ENCODE data around the gene PRLR.
"Not testable (repeated sequence)": the region's sequence is repeated elsewhere in the genome, so short reads cannot be mapped to it uniquely, and the experiment has no call there.

Gene PRLR

GRCh38 chr5:35120715-35121114 lies 109.6 kb downstream of the PRLR start:
- DNase-seq, result no peak

- DNase-seq, result no peak
Observed at GRCh38 chr5:35117967-35118366, 112.3 kb downstream of the PRLR start.

- DNase-seq, result no peak
Observed at GRCh38 chr5:35115920-35116319, 114.4 kb downstream of the PRLR start.

GRCh38 chr5:35114698-35115097 lies 115.6 kb downstream of the PRLR start:
- no peak for DNase-seq

GRCh38 chr5:35112300-35112699 lies 118.0 kb downstream of the PRLR start:
- DNase-seq, result no peak

GRCh38 chr5:35104550-35104949 lies 125.7 kb downstream of the PRLR start:
- not testable (repeated sequence) for DNase-seq

- DNase-seq, result no peak
Observed at GRCh38 chr5:35103637-35104299, 126.5 kb downstream of the PRLR start.

- DNase-seq, result not testable (repeated sequence)
Observed at GRCh38 chr5:35101720-35102119, 128.6 kb downstream of the PRLR start.

GRCh38 chr5:35101016-35101415 lies 129.3 kb downstream of the PRLR start:
- DNase-seq, result no peak

- no peak for DNase-seq
Observed at GRCh38 chr5:35098214-35098613, 132.1 kb downstream of the PRLR start.

- DNase-seq, result no peak
Observed at GRCh38 chr5:35096932-35097331, 133.4 kb downstream of the PRLR start.

- peak; percentile 56 for DNase-seq
Observed at GRCh38 chr5:35096216-35096615, 134.1 kb downstream of the PRLR start.

GRCh38 chr5:35095366-35095765 lies 134.9 kb downstream of the PRLR start:
- DNase-seq, result no peak

- DNase-seq, result no peak
Observed at GRCh38 chr5:35094948-35095347, 135.3 kb downstream of the PRLR start.

GRCh38 chr5:35092703-35093102 lies 137.6 kb downstream of the PRLR start:
- no peak for DNase-seq

GRCh38 chr5:35091704-35092103 lies 138.6 kb downstream of the PRLR start:
- DNase-seq, result no peak

GRCh38 chr5:35089334-35090314 lies 140.7 kb downstream of the PRLR start:
- DNase-seq, result peak; percentile 56

- DNase-seq, result no peak
Observed at GRCh38 chr5:35087991-35088390, 142.3 kb downstream of the PRLR start.

GRCh38 chr5:35083150-35083549 lies 147.1 kb downstream of the PRLR start:
- no peak for DNase-seq

- no peak for DNase-seq
Observed at GRCh38 chr5:35082530-35082929, 147.8 kb downstream of the PRLR start.

GRCh38 chr5:35081134-35081533 lies 149.2 kb downstream of the PRLR start:
- no peak for DNase-seq

- no peak for DNase-seq
Observed at GRCh38 chr5:35073160-35073559, 157.1 kb downstream of the PRLR start.

GRCh38 chr5:35069188-35069587 lies 161.1 kb downstream of the PRLR start:
- no peak for DNase-seq

- DNase-seq, result no peak
Observed at GRCh38 chr5:35067985-35068384, 162.3 kb downstream of the PRLR start.

All from NCI-H1694 treated with DMSO at 0.1 percent for 48 hours (cell line).